Fibroblast of pulmonary artery (primary cell): ENCODE measurements around the gene RGS17.
A peak's percentile ranks its signal among the peaks of the same experiment; 100 is the strongest.
"Not testable (repeated sequence)": the region's sequence is repeated elsewhere in the genome, so short reads cannot be mapped to it uniquely, and the experiment has no call there.

Experiments
- DNase-seq: peaks from one replicate; pipeline ENCODE4 v3.0.0-alpha.2; 2010; ENCODE audit warnings: low read depth
- H3K4me3 ChIP-seq: replicated peaks from 2 replicates; pipeline ENCODE4 v1.5.1; 2011; ENCODE audit warnings: low read depth, mild to moderate bottlenecking, control low read depth, low read length, moderate library complexity
- CTCF ChIP-seq: IDR thresholded peaks from 2 replicates; pipeline ENCODE4 v1.5.1; 2011; ENCODE audit warnings: mild to moderate bottlenecking, control low read depth, low read length, inconsistent platforms; ENCODE audit errors: missing control alignments

The RGS17 gene

GRCh38 chr6:153126218-153126617 is 4.9 kb downstream of the RGS17 start:
- no peak for TF ChIP-seq CTCF
- no peak overlapping the region for H3K4me3 ChIP-seq
- DNase-seq = no peak

GRCh38 chr6:153125032-153125431 is 6.0 kb downstream of the RGS17 start:
- no peak overlapping the region for H3K4me3 ChIP-seq
- no peak for TF ChIP-seq CTCF
- DNase-seq = no peak

- H3K4me3 ChIP-seq = no peak overlapping the region
- TF ChIP-seq CTCF = no peak
- no peak for DNase-seq
These were observed 7.3 kb downstream of the RGS17 start for GRCh38 chr6:153123801-153124200.

GRCh38 chr6:153121311-153121710 is 9.8 kb downstream of the RGS17 start:
- no peak overlapping the region for H3K4me3 ChIP-seq
- TF ChIP-seq CTCF = no peak
- peak; percentile 67 for DNase-seq

GRCh38 chr6:153117986-153118879 is 12.8 kb downstream of the RGS17 start:
- peak; percentile 66 for DNase-seq
- no peak overlapping the region for H3K4me3 ChIP-seq
- no peak for TF ChIP-seq CTCF

- not testable (repeated sequence) for DNase-seq, H3K4me3 ChIP-seq
These were observed 20.0 kb downstream of the RGS17 start for GRCh38 chr6:153111082-153111481.

- not testable (repeated sequence) for DNase-seq, H3K4me3 ChIP-seq
These were observed 20.5 kb downstream of the RGS17 start for GRCh38 chr6:153110612-153111011.

- H3K4me3 ChIP-seq = no peak overlapping the region
- peak; percentile 44 for TF ChIP-seq CTCF
- DNase-seq = peak; percentile 60
These were observed 22.8 kb downstream of the RGS17 start for GRCh38 chr6:153108315-153108714.
